ENCODE measurements around the gene CCDC148. TPM values are rescaled to one million over a fixed set of nuclear protein-coding genes. Genes with fewer than 3 reads are reported as not detected.

The CCDC148 gene
- total and polyA plus RNA-seq, 3 donors from 2014 or later, result 2.3 to 5.7 (median 5.0) TPM

DNA sequence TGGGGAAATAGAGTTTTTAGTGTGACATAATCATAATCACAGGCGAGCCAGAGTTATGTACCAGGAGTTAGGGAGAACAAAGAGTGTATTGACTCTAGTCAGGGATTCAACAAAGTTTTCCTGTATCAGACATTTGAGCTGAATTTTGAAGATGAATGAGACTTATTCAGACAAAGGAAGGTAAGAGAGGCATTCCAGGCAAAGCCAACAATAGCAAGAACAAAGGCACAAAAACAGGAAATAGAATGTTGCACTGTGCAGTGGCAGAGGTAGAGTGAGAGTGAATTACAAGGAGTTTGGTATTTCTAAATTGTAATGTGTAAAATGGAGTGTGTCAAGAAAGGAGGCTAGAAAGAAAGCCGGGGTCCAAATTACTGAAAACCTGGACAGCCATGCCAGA is 156.2 kb downstream of the CCDC148 start:
- no peaks in the 10 kb centered on the region for H3K9me3 ChIP-seq
- H3K4me3 ChIP-seq, result no peak overlapping the region
- no peaks in the 10 kb centered on the region for H3K36me3 ChIP-seq (ENCODE audit: low read depth, missing control alignments)
- intact Hi-C loops (cut with DNase I; ENCODE audit: low total_unique reads), result no loop called here
- H3K4me1 ChIP-seq, result no peaks in the 10 kb centered on the region
- WGBS, 2 donors, result 75 to 89% methylated on average over 2 of the region's 2 CpGs
- DNase-seq, result no peak
- TF ChIP-seq, protein P1, sequence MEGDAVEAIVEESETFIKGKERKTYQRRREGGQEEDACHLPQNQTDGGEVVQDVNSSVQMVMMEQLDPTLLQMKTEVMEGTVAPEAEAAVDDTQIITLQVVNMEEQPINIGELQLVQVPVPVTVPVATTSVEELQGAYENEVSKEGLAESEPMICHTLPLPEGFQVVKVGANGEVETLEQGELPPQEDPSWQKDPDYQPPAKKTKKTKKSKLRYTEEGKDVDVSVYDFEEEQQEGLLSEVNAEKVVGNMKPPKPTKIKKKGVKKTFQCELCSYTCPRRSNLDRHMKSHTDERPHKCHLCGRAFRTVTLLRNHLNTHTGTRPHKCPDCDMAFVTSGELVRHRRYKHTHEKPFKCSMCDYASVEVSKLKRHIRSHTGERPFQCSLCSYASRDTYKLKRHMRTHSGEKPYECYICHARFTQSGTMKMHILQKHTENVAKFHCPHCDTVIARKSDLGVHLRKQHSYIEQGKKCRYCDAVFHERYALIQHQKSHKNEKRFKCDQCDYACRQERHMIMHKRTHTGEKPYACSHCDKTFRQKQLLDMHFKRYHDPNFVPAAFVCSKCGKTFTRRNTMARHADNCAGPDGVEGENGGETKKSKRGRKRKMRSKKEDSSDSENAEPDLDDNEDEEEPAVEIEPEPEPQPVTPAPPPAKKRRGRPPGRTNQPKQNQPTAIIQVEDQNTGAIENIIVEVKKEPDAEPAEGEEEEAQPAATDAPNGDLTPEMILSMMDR (IDR thresholded peaks at IDR 0.05), result no peak
- no peak for TF ChIP-seq POLR2A (IDR thresholded peaks at IDR 0.05)
- no peaks in the 10 kb centered on the region for H3K27me3 ChIP-seq
- H3K27ac ChIP-seq, result no peak overlapping the region

DNA sequence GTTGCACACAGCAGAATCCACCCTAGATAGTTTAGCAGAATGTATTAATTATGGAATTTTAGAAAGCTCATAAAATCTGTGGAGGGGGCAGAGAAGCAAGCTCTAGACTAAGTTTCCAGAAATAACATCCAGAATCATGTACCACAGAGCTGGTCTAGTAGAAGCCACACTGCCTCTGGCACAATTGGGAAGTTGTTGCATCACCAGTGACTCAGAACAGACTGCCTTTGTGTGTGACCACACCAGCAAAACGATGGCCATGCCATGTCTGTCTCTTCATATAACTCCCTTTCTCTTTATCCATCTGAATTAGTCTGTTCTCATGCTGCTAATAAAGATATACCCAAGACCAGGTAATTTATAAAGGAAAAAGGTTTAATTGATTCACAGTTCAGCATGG is 158.9 kb downstream of the CCDC148 start:
- 73 to 75% methylated on average over 1 of the region's 1 CpG for WGBS, 2 donors
- Histone ChIP-seq H3K27ac (no peak overlapping the region), H3K36me3 (ENCODE audit: low read depth, missing control alignments) (no peaks in the 10 kb centered on the region), H3K4me1 (no peaks in the 10 kb centered on the region), H3K27me3 (no peaks in the 10 kb centered on the region), H3K4me3 (no peak overlapping the region), H3K9me3 (no peaks in the 10 kb centered on the region)
- TF ChIP-seq, protein P1 (IDR thresholded peaks at IDR 0.05), result no peak
- TF ChIP-seq POLR2A (IDR thresholded peaks at IDR 0.05), result no peak
- DNase-seq, result no peak
- intact Hi-C loops (cut with DNase I; ENCODE audit: low total_unique reads), result no loop called here

DNA sequence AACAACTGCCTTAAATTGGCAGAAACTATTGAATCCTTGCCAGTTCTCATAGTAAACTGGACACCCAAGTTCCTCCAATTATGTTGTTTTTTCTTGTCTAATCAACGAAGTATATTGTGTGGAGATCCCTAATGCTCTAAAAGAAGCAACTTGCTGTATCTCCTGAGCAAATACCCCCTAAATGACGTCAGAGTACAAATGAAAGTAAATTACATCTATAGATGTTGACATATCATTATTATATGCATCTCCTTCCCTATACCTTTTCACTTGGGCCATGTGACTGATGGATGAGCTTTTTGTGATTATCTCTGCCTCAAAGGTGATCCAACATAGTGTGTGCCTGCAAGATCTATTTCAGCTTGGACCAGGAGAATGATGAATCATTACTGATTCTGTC is 159.4 kb downstream of the CCDC148 start:
- no peaks in the 10 kb centered on the region for H3K27me3 ChIP-seq
- H3K9me3 ChIP-seq, result no peaks in the 10 kb centered on the region
- no peaks in the 10 kb centered on the region for H3K36me3 ChIP-seq (ENCODE audit: low read depth, missing control alignments)
- WGBS, 2 donors, result 49 to 52% methylated on average over 2 of the region's 2 CpGs
- no peaks in the 10 kb centered on the region for H3K4me1 ChIP-seq
- intact Hi-C loops (cut with DNase I; ENCODE audit: low total_unique reads), result no loop called here
- H3K27ac ChIP-seq, result no peak overlapping the region
- H3K4me3 ChIP-seq, result no peak overlapping the region
- DNase-seq, result no peak
- TF ChIP-seq POLR2A (IDR thresholded peaks at IDR 0.05), result no peak
- TF ChIP-seq, protein P1 (IDR thresholded peaks at IDR 0.05), result no peak

DNA sequence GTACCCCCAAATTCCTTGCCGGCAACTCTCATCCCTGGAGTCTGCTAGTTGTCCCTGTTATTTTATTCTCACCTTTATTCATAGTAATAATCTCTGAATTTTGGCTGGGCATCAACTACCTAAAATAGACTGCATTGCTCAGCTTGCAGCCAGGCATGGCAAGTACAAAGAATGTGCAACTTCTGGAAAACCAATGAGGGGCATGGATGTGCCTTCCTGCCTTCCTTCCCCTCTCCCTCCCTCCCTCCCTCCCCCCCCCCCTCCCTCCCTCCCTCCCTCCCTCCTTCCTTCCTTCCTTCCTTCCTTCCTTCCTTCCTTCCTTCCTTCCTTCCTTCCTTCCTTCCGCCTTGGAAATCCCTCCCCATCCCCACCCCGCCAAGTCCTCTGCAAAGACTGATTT is 162.8 kb downstream of the CCDC148 start:
- Histone ChIP-seq H3K4me3 (no peak overlapping the region), H3K27me3 (no peaks in the 10 kb centered on the region), H3K36me3 (ENCODE audit: low read depth, missing control alignments) (no peaks in the 10 kb centered on the region), H3K4me1 (no peaks in the 10 kb centered on the region), H3K27ac (no peak overlapping the region), H3K9me3 (no peaks in the 10 kb centered on the region)
- intact Hi-C loops (cut with DNase I; ENCODE audit: low total_unique reads), result no loop called here
- TF ChIP-seq POLR2A (IDR thresholded peaks at IDR 0.05), result no peak
- TF ChIP-seq, protein P1 (IDR thresholded peaks at IDR 0.05), result no peak
- 87 to 91% methylated on average over 3 of the region's 3 CpGs for WGBS, 2 donors
- DNase-seq, result no peak

DNA sequence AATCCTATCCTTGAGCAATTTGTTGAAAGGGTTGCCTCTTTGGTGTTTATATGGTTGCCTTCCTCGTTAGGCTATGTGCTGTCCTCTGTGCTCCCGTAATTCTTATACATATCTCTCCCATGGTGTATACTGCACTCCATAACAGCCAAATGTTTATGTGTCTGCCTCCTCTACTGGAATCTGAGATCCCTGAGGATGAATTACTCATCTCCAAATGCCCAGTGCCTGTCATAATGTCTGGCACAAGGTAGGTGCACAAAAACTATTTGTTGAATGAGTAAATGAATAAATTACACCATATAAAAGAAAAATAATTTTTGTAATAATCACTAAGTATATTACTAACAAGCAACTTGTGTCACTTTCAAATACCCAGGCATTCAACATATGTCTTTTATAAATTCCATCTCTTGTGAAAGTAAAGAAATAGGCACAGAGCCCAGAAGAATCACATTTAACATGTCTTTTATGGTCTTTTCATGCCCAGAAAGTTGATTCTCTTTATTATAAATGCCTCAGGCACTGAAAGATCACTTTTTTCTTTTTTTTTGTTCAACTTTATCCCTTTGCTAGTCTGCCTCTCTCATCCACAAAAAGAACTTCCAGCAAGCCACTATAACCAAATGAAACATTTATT is 164.9 kb downstream of the CCDC148 start:
- H3K9me3 ChIP-seq, result no peaks in the 10 kb centered on the region
- WGBS, 2 donors, result 77 to 82% methylated on average over 2 of the region's 2 CpGs

More for the DNA sequence above, 164.9 kb downstream of the CCDC148 start:
- no peaks in the 10 kb centered on the region for H3K4me1 ChIP-seq
- intact Hi-C loops (cut with DNase I; ENCODE audit: low total_unique reads), result no loop called here
- TF ChIP-seq, protein P1 (IDR thresholded peaks at IDR 0.05), result no peak
- no peak for TF ChIP-seq POLR2A (IDR thresholded peaks at IDR 0.05)
- DNase-seq, result no peak
- no peaks in the 10 kb centered on the region for H3K27me3 ChIP-seq
- H3K36me3 ChIP-seq (ENCODE audit: low read depth, missing control alignments), result no peaks in the 10 kb centered on the region
- H3K27ac ChIP-seq, result no peak overlapping the region
- no peak overlapping the region for H3K4me3 ChIP-seq

All from testis (tissue), 3 donors.